Esophagus squamous epithelium (tissue), 4 donors: ENCODE data around the gene ULK4.
A peak's percentile ranks its signal among the peaks of the same experiment; 100 is the strongest.
"Not testable (repeated sequence)": the region's sequence is repeated elsewhere in the genome, so short reads cannot be mapped to it uniquely, and the experiment has no call there.

Experiments
- CTCF ChIP-seq, 6 experiments: fragments of 450-650 bp in 4 of 6; fragments of 200-600 bp in 2 of 6; sonication (generic) in 2 of 6; IDR thresholded peaks; one replicate each; pipeline ENCODE4 v1.5.1; 2016 to 2019; ENCODE audit warnings: antibody characterized with exemption in 6 of 6, mild to moderate bottlenecking in 4 of 6, moderate library complexity in 4 of 6
- POLR2A ChIP-seq, 4 donors: fragments of 450-650 bp; IDR thresholded peaks; one replicate each; pipeline ENCODE4 v1.6.1; 2017; ENCODE audit warnings: antibody characterized with exemption in 4 of 4, mild to moderate bottlenecking in 4 of 4, moderate library complexity in 3 of 4

GRCh38 chr3:41695806-41696205 is 266.1 kb downstream of the ULK4 start:
- TF ChIP-seq CTCF (IDR thresholded peaks at IDR 0.05), result peak in 1 of 6 experiments; percentile 21
- TF ChIP-seq POLR2A (IDR thresholded peaks at IDR 0.05), result not testable (repeated sequence)
